Measurements from ENCODE around the gene NPAS4. TPM values are rescaled to one million over a fixed set of nuclear protein-coding genes. Genes with fewer than 3 reads are reported as not detected.

NPAS4 gene
- total RNA-seq, 2 donors from 2014 or later, result not detected

GRCh38 chr11:66468691-66469090, 47.9 kb downstream of the NPAS4 start:
- Mint-ChIP-seq H3K9me3 (no peaks in the 10 kb centered on the region), H3K27me3 (no peaks in the 10 kb centered on the region), H3K4me3 (peak overlapping the region; percentile 87), H3K27ac (no peak overlapping the region), H3K4me1 (ENCODE audit: low read depth in 2 of 2) (peaks cover 0 to 11% of the 10 kb centered on the region in 2 donors), H3K36me3 (no peaks in the 10 kb centered on the region)
- DNase-seq (ENCODE audit: low spot score) (no peak), ATAC-seq (no peak)

- Mint-ChIP-seq H3K27ac (no peak overlapping the region), H3K36me3 (no peaks in the 10 kb centered on the region), H3K4me1 (ENCODE audit: low read depth in 2 of 2) (peaks cover 0 to 13% of the 10 kb centered on the region in 2 donors), H3K9me3 (no peaks in the 10 kb centered on the region), H3K4me3 (no peak overlapping the region), H3K27me3 (no peaks in the 10 kb centered on the region)
- ATAC-seq (no peak), DNase-seq (ENCODE audit: low spot score) (no peak)
Measured at GRCh38 chr11:66469441-66469840, 48.6 kb downstream of the NPAS4 start.

- ATAC-seq, result no peak
- Mint-ChIP-seq H3K9me3 (no peaks in the 10 kb centered on the region), H3K36me3 (no peaks in the 10 kb centered on the region), H3K4me3 (no peak overlapping the region), H3K27me3 (no peaks in the 10 kb centered on the region), H3K4me1 (ENCODE audit: low read depth in 2 of 2) (peaks cover 0 to 13% of the 10 kb centered on the region in 2 donors), H3K27ac (no peak overlapping the region)
- no peak for DNase-seq (ENCODE audit: low spot score)
Measured at GRCh38 chr11:66470015-66470414, 49.2 kb downstream of the NPAS4 start.

GRCh38 chr11:66471142-66471541, 50.3 kb downstream of the NPAS4 start:
- DNase-seq (ENCODE audit: low spot score) (no peak), ATAC-seq (no peak)
- no peaks in the 10 kb centered on the region for H3K36me3 Mint-ChIP-seq
- H3K4me1 Mint-ChIP-seq (ENCODE audit: low read depth in 2 of 2), result peaks cover 0 to 13% of the 10 kb centered on the region in 2 donors
- no peak overlapping the region for H3K4me3 Mint-ChIP-seq
- H3K27me3 Mint-ChIP-seq, result no peaks in the 10 kb centered on the region
- H3K27ac Mint-ChIP-seq, result no peak overlapping the region
- H3K9me3 Mint-ChIP-seq, result no peaks in the 10 kb centered on the region

GRCh38 chr11:66472054-66472453, 51.2 kb downstream of the NPAS4 start:
- no peak for DNase-seq (ENCODE audit: low spot score)
- Mint-ChIP-seq H3K9me3 (no peaks in the 10 kb centered on the region), H3K4me1 (ENCODE audit: low read depth in 2 of 2) (peaks cover 0 to 13% of the 10 kb centered on the region in 2 donors), H3K27me3 (no peaks in the 10 kb centered on the region), H3K36me3 (no peaks in the 10 kb centered on the region), H3K27ac (no peak overlapping the region), H3K4me3 (no peak overlapping the region)
- ATAC-seq, result no peak

GRCh38 chr11:66473167-66473566, 52.3 kb downstream of the NPAS4 start:
- H3K4me1 Mint-ChIP-seq (ENCODE audit: low read depth in 2 of 2), result peaks cover 4 to 14% of the 10 kb centered on the region in 2 donors
- ATAC-seq, result no peak
- H3K4me3 Mint-ChIP-seq, result no peak overlapping the region
- no peaks in the 10 kb centered on the region for H3K9me3 Mint-ChIP-seq
- no peak overlapping the region for H3K27ac Mint-ChIP-seq
- no peaks in the 10 kb centered on the region for H3K27me3 Mint-ChIP-seq
- DNase-seq (ENCODE audit: low spot score), result no peak
- H3K36me3 Mint-ChIP-seq, result no peaks in the 10 kb centered on the region

- H3K36me3 Mint-ChIP-seq, result no peaks in the 10 kb centered on the region
- no peaks in the 10 kb centered on the region for H3K9me3 Mint-ChIP-seq
- H3K4me1 Mint-ChIP-seq (ENCODE audit: low read depth in 2 of 2), result peaks cover 11 to 15% of the 10 kb centered on the region in 2 donors
- H3K4me3 Mint-ChIP-seq, result no peak overlapping the region
- H3K27ac Mint-ChIP-seq, result no peak overlapping the region
- no peaks in the 10 kb centered on the region for H3K27me3 Mint-ChIP-seq
- no peak for DNase-seq (ENCODE audit: low spot score)
- ATAC-seq, result no peak
Measured at GRCh38 chr11:66473608-66474515, 53.0 kb downstream of the NPAS4 start.

GRCh38 chr11:66475349-66476172, 54.7 kb downstream of the NPAS4 start:
- H3K4me3 Mint-ChIP-seq, result no peak overlapping the region
- H3K27ac Mint-ChIP-seq, result no peak overlapping the region
- H3K4me1 Mint-ChIP-seq (ENCODE audit: low read depth in 2 of 2), result peaks cover 16 to 22% of the 10 kb centered on the region in 2 donors
- DNase-seq (ENCODE audit: low spot score) (no peak), ATAC-seq (no peak)
- no peaks in the 10 kb centered on the region for H3K36me3 Mint-ChIP-seq
- H3K27me3 Mint-ChIP-seq, result no peaks in the 10 kb centered on the region
- H3K9me3 Mint-ChIP-seq, result no peaks in the 10 kb centered on the region

Other genes starting within 250 kb of the NPAS4 start
- gene KLC2, start 163.3 kb upstream of the NPAS4 start, total RNA-seq, result 10 to 100 TPM; 38.0 to 77.2 TPM
- gene RAB1B, start 152.4 kb upstream of the NPAS4 start, total RNA-seq, result 100 to 1,000 TPM; 139 to 146 TPM
- 1 to 10 TPM; 1.2 to 2.6 TPM for gene CNIH2, start 142.9 kb upstream of the NPAS4 start, total RNA-seq
- 10 to 100 TPM; 62.7 to 76.1 TPM for gene YIF1A, start 131.9 kb upstream of the NPAS4 start, total RNA-seq
- not detected for gene TMEM151A, start 129.1 kb upstream of the NPAS4 start, total RNA-seq
- under 1 TPM; 0.10 to 0.59 TPM for gene CD248, start 104.0 kb upstream of the NPAS4 start, total RNA-seq
- 1 to 10 TPM in 1 of 2 donors, under 1 TPM in 1; 0.43 to 2.1 TPM for gene RIN1, start 84.6 kb upstream of the NPAS4 start, total RNA-seq
- 10 to 100 TPM; 53.2 to 64.5 TPM for gene BRMS1, start 75.9 kb upstream of the NPAS4 start, total RNA-seq
- 1 to 10 TPM; 3.5 to 5.4 TPM for gene B4GAT1, start 73.4 kb upstream of the NPAS4 start, total RNA-seq
- gene SLC29A2, start 49.3 kb upstream of the NPAS4 start, total RNA-seq, result 10 to 100 TPM in 1 of 2 donors, 1 to 10 TPM in 1; 2.4 to 13.6 TPM
- gene MRPL11, start 17.8 kb downstream of the NPAS4 start, total RNA-seq, result 100 to 1,000 TPM in 1 of 2 donors, 10 to 100 TPM in 1; 58.7 to 112 TPM
- 1 to 10 TPM; 5.4 to 6.0 TPM for gene PELI3, start 45.9 kb downstream of the NPAS4 start, total RNA-seq
- gene DPP3, start 59.4 kb downstream of the NPAS4 start, total RNA-seq, result 100 to 1,000 TPM in 1 of 2 donors, 10 to 100 TPM in 1; 77.4 to 122 TPM
- gene BBS1, start 89.6 kb downstream of the NPAS4 start, total RNA-seq, result 10 to 100 TPM; 20.5 to 21.7 TPM
- gene ZDHHC24, start 125.0 kb downstream of the NPAS4 start, total RNA-seq, result 10 to 100 TPM; 15.9 to 19.5 TPM
- under 1 TPM; 0.12 to 0.73 TPM for gene ACTN3, start 125.9 kb downstream of the NPAS4 start, total RNA-seq
- 1 to 10 TPM; 2.7 to 3.8 TPM for gene CTSF, start 147.6 kb downstream of the NPAS4 start, total RNA-seq
- gene CCDC87, start 172.0 kb downstream of the NPAS4 start, total RNA-seq, result not detected
- 10 to 100 TPM; 29.0 to 31.0 TPM for gene CCS, start 172.2 kb downstream of the NPAS4 start, total RNA-seq
- gene RBM14, start 195.6 kb downstream of the NPAS4 start, total RNA-seq, result 100 to 1,000 TPM; 122 to 201 TPM
- gene RBM4, start 217.7 kb downstream of the NPAS4 start, total RNA-seq, result 100 to 1,000 TPM; 142 to 162 TPM

Measured in natural killer cell treated with Interleukin-12 subunit alpha and Interleukin-12 subunit beta and Interleukin-15 and Interleukin-18, amount 100 ng/mL, for 72 hours (primary cell).